Vein endothelial cell (primary cell): Measurements from ENCODE around the gene CLEC2A. TPM values are rescaled to one million over a fixed set of nuclear protein-coding genes. Genes with fewer than 3 reads are reported as not detected.

Experiments used
- total RNA-seq: library from RNA; depleted of rRNA; stranded (reverse); fragments of >200 nt; gene quantifications from 2 replicates; pipeline ENCODE4 v1.2.3, GENCODE V29; 2012

CLEC2A gene
- not detected in 2 replicates for total RNA-seq

DNA sequence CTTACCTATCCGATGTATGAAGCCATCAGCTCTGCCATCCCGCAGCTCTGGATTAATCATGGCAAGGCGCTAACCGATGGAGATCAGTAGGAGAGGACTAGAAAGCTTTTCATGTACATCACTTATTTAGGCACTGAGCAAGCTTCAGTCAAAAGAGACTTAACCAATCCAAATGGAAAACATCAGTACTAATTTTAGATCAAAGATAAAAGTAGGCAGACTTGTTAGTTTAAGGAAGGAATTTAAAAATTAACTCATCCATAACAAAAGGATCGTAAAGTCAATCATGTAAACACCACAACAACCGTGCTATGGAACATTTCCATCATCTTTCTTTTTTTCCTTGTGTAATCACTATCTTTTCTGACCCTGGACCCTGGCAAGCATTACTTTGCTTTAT, at the start of gene CLEC2A:
CLEC2A (minus strand) TSS at position 101 of the 400 bp plus-strand sequence; CDS start at position 60, 41 bp downstream.

DNA sequence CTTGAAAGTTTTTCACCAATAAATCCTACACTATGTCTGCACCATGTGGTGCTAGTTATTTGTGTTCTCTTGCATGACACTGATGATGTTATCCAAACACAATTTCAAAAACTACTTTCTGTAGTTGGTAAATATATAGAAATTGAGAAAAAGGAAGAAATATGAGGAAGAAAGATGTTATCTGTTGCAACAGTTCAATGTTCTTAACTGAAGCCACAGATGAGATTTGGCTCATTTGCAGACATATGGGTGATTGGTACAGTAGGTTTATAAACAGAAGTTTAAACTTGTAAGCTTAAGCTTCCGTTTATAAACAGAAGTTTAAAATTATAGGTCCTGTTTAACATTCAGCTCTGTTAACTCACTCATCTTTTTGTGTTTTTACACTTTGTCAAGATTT, 39.0 kb upstream of the CLEC2A start, which contains the start of gene CLEC12A:
CLEC12A (plus strand) TSS at position 229 of the 400 bp plus-strand sequence. CDS start 188 bp downstream, outside the sequence.

GRCh38 chr12:9881246-9881645, 50.9 kb downstream of the CLEC2A start, which contains the start of gene KLRF2:
TSS of gene KLRF2 (plus strand) at chr12:9881489. CDS start at chr12:9881596, 107 bp downstream.

DNA sequence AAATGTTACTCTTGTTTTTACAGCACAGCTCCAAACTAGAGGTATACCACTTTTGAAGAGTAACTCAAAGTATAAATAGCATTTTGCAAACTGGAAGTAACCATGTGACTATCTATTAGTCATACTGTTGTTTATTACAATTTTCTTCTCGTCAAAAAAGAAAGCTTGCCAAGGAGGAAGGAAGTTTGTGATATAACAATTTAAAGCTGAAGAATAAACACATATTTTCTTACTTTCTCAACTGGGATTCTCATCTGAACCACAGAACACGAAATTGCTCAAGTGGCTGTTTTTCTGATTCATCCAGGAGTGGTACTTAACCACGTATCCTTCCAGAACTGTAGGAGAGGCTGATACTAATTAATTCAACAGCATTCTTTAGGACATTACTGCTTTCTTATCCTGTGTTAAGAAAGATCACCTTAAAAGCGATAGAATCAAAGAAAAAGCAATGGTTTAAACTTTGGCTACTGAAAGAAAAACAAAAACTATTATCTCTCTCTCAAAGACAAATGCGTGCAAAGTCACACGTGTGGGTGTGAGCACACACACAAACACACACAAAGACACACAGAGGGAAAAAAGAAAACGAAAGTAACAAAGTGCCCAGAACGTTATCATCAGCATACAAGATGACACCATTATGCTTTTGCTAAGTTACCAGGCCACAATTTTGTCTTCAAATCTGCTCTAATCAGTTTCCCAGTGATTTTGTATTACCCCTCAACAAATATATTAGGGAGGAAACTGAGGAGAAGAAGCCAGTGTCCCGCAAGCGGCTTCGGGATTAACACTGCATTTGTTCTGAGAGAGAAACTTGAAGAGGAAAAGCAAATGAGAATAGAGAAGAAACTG, 62.6 kb downstream of the CLEC2A start, which contains the start of gene CLEC2B:
CLEC2B (minus strand) TSS at position 48 of the 855 bp plus-strand sequence.

Other genes with a start within 250 kb of the CLEC2A start
- gene CLECL1, start 199.3 kb downstream of the CLEC2A start, total RNA-seq = not detected in 2 replicates
- 1.3 and 1.8 TPM in 2 replicates for gene CD69, start 171.5 kb downstream of the CLEC2A start, total RNA-seq
- gene KLRF1, start 104.9 kb downstream of the CLEC2A start, total RNA-seq = 0.33 TPM in 1 of 2 replicates, not detected in the other
- gene CLEC2B, start 63.0 kb downstream of the CLEC2A start, total RNA-seq = 10.5 and 20.3 TPM in 2 replicates
- gene KLRF2, start 50.9 kb downstream of the CLEC2A start, total RNA-seq = not detected in 2 replicates
- gene CLEC12A, start 39.0 kb upstream of the CLEC2A start, total RNA-seq = not detected in 2 replicates
- not detected in 2 replicates for gene CLEC1B, start 66.8 kb upstream of the CLEC2A start, total RNA-seq
- gene CLEC12B, start 78.3 kb upstream of the CLEC2A start, total RNA-seq = under 0.01 and 0.19 TPM in 2 replicates
- gene CLEC9A, start 98.3 kb upstream of the CLEC2A start, total RNA-seq = not detected in 2 replicates
- 13.4 and 38.3 TPM in 2 replicates for gene CLEC1A, start 166.6 kb upstream of the CLEC2A start, total RNA-seq
- gene CLEC7A, start 197.8 kb upstream of the CLEC2A start, total RNA-seq = not detected in 2 replicates
- gene OLR1, start 239.8 kb upstream of the CLEC2A start, total RNA-seq = not detected in 2 replicates
- gene TMEM52B, start 246.7 kb upstream of the CLEC2A start, total RNA-seq = under 0.01 TPM in 1 of 2 replicates, not detected in the other